ENCODE measurements around the gene PARD3B. TPM values are rescaled to one million over a fixed set of nuclear protein-coding genes. Genes with fewer than 3 reads are reported as not detected.

The PARD3B gene
- total RNA-seq, 1 experiment from 2014 or later = 10.1 TPM

- Mint-ChIP-seq H3K4me1 (ENCODE audit: low read depth, unreplicated experiment) (peaks cover 19% of the 10 kb centered on the region), H3K4me3 (ENCODE audit: low read depth, unreplicated experiment) (no peak overlapping the region), H3K27me3 (ENCODE audit: unreplicated experiment) (no peaks in the 10 kb centered on the region), H3K9me3 (ENCODE audit: low read depth, unreplicated experiment) (no peaks in the 10 kb centered on the region), H3K27ac (ENCODE audit: unreplicated experiment) (no peak overlapping the region), H3K36me3 (ENCODE audit: insufficient read depth, unreplicated experiment) (no peaks in the 10 kb centered on the region)
- TF ChIP-seq CTCF (IDR thresholded peaks at IDR 0.05; ENCODE audit: unreplicated experiment) = no peak
- CTCF ChIA-PET = no interaction called here
- no peak for DNase-seq
- no TSS peak for BruUV-seq (replicated peaks)
- intact Hi-C loops (cut with micrococcal nuclease; ENCODE audit: unreplicated experiment) = no loop called here
Measured at GRCh38 chr2:205408696-205409095, 863.4 kb downstream of the PARD3B start.

GRCh38 chr2:205409411-205409810, 864.1 kb downstream of the PARD3B start:
- Mint-ChIP-seq H3K36me3 (ENCODE audit: insufficient read depth, unreplicated experiment) (no peaks in the 10 kb centered on the region), H3K4me3 (ENCODE audit: low read depth, unreplicated experiment) (no peak overlapping the region), H3K9me3 (ENCODE audit: low read depth, unreplicated experiment) (no peaks in the 10 kb centered on the region), H3K27me3 (ENCODE audit: unreplicated experiment) (no peaks in the 10 kb centered on the region), H3K4me1 (ENCODE audit: low read depth, unreplicated experiment) (peaks cover 19% of the 10 kb centered on the region), H3K27ac (ENCODE audit: unreplicated experiment) (no peak overlapping the region)
- CTCF ChIA-PET = no interaction called here
- DNase-seq = no peak
- no peak for TF ChIP-seq CTCF (IDR thresholded peaks at IDR 0.05; ENCODE audit: unreplicated experiment)
- no TSS peak for BruUV-seq (replicated peaks)
- intact Hi-C loops (cut with micrococcal nuclease; ENCODE audit: unreplicated experiment) = no loop called here

GRCh38 chr2:205411558-205411957, 866.3 kb downstream of the PARD3B start:
- no peak for DNase-seq
- no peak for TF ChIP-seq CTCF (IDR thresholded peaks at IDR 0.05; ENCODE audit: unreplicated experiment)
- H3K4me3 Mint-ChIP-seq (ENCODE audit: low read depth, unreplicated experiment) = no peak overlapping the region
- H3K27me3 Mint-ChIP-seq (ENCODE audit: unreplicated experiment) = no peaks in the 10 kb centered on the region
- no peaks in the 10 kb centered on the region for H3K9me3 Mint-ChIP-seq (ENCODE audit: low read depth, unreplicated experiment)
- intact Hi-C loops (cut with micrococcal nuclease; ENCODE audit: unreplicated experiment) = no loop called here
- no TSS peak for BruUV-seq (replicated peaks)
- H3K27ac Mint-ChIP-seq (ENCODE audit: unreplicated experiment) = no peak overlapping the region
- peaks cover 8% of the 10 kb centered on the region for H3K4me1 Mint-ChIP-seq (ENCODE audit: low read depth, unreplicated experiment)
- CTCF ChIA-PET = no interaction called here
- no peaks in the 10 kb centered on the region for H3K36me3 Mint-ChIP-seq (ENCODE audit: insufficient read depth, unreplicated experiment)

GRCh38 chr2:205424326-205424725, 879.1 kb downstream of the PARD3B start:
- H3K36me3 Mint-ChIP-seq (ENCODE audit: insufficient read depth, unreplicated experiment) = no peaks in the 10 kb centered on the region
- no peak for DNase-seq
- TF ChIP-seq CTCF (IDR thresholded peaks at IDR 0.05; ENCODE audit: unreplicated experiment) = no peak
- no peaks in the 10 kb centered on the region for H3K4me1 Mint-ChIP-seq (ENCODE audit: low read depth, unreplicated experiment)
- no peaks in the 10 kb centered on the region for H3K27me3 Mint-ChIP-seq (ENCODE audit: unreplicated experiment)
- H3K4me3 Mint-ChIP-seq (ENCODE audit: low read depth, unreplicated experiment) = no peak overlapping the region
- H3K27ac Mint-ChIP-seq (ENCODE audit: unreplicated experiment) = no peak overlapping the region
- intact Hi-C loops (cut with micrococcal nuclease; ENCODE audit: unreplicated experiment) = no loop called here
- CTCF ChIA-PET = no interaction called here
- no peaks in the 10 kb centered on the region for H3K9me3 Mint-ChIP-seq (ENCODE audit: low read depth, unreplicated experiment)
- no TSS peak for BruUV-seq (replicated peaks)

- Mint-ChIP-seq H3K4me1 (ENCODE audit: low read depth, unreplicated experiment) (no peaks in the 10 kb centered on the region), H3K4me3 (ENCODE audit: low read depth, unreplicated experiment) (no peak overlapping the region), H3K27ac (ENCODE audit: unreplicated experiment) (no peak overlapping the region), H3K9me3 (ENCODE audit: low read depth, unreplicated experiment) (no peaks in the 10 kb centered on the region), H3K27me3 (ENCODE audit: unreplicated experiment) (no peaks in the 10 kb centered on the region), H3K36me3 (ENCODE audit: insufficient read depth, unreplicated experiment) (no peaks in the 10 kb centered on the region)
- no peak for TF ChIP-seq CTCF (IDR thresholded peaks at IDR 0.05; ENCODE audit: unreplicated experiment)
- CTCF ChIA-PET = no interaction called here
- no TSS peak for BruUV-seq (replicated peaks)
- no peak for DNase-seq
- intact Hi-C loops (cut with micrococcal nuclease; ENCODE audit: unreplicated experiment) = no loop called here
Measured at GRCh38 chr2:205425102-205425501, 879.8 kb downstream of the PARD3B start.
